Measurements from ENCODE around the gene POTEG.
"Not testable (repeated sequence)": the region's sequence is repeated elsewhere in the genome, so short reads cannot be mapped to it uniquely, and the experiment has no call there.

Gene POTEG

GRCh38 chr14:19434241-19434640, at the start of gene POTEG:
Gene POTEG (minus strand): TSS chr14:19434341. CDS start chr14:19434289, 52 bp downstream.
- H3K36me3 ChIP-seq; H3K4me1 ChIP-seq; H3K27ac ChIP-seq; H3K9me3 ChIP-seq; DNase-seq; H3K27me3 ChIP-seq; H3K4me3 ChIP-seq; intact Hi-C loops (cut with DNase I; ENCODE audit: low total_unique reads): not testable (repeated sequence)

GRCh38 chr14:19482093-19482492, 48.0 kb upstream of the POTEG start:
- H3K4me1 ChIP-seq; H3K27ac ChIP-seq; H3K4me3 ChIP-seq; intact Hi-C loops (cut with DNase I; ENCODE audit: low total_unique reads); H3K36me3 ChIP-seq; H3K9me3 ChIP-seq; H3K27me3 ChIP-seq; DNase-seq: not testable (repeated sequence)

DNA sequence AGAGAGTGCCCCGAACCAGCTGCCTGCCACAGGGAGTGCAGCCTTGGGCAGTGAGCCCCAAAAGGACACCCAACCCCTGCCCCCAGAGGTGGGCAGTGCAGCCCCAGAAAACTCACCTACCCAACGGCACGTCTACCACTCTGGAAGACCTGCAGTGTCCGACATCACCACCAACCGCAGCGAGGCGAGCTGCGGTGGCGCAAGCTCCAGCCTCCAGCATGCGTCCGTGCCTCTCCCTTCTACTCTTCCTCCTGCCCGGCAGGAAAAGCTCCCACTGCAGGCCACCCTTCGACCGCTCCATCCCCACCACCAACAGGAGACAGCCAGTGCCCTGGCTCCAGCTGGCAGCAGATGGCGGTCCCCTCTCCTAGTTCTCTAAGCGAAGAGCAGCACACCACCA, 47.3 kb upstream of the POTEG start:
- H3K27ac ChIP-seq; DNase-seq; H3K4me3 ChIP-seq; intact Hi-C loops (cut with DNase I; ENCODE audit: low total_unique reads); H3K4me1 ChIP-seq; H3K36me3 ChIP-seq; H3K9me3 ChIP-seq; H3K27me3 ChIP-seq: not testable (repeated sequence)

GRCh38 chr14:19480491-19480890, 46.4 kb upstream of the POTEG start:
- H3K4me3 ChIP-seq; H3K4me1 ChIP-seq; intact Hi-C loops (cut with DNase I; ENCODE audit: low total_unique reads); DNase-seq; H3K27ac ChIP-seq; H3K9me3 ChIP-seq; H3K36me3 ChIP-seq; H3K27me3 ChIP-seq: not testable (repeated sequence)

DNA sequence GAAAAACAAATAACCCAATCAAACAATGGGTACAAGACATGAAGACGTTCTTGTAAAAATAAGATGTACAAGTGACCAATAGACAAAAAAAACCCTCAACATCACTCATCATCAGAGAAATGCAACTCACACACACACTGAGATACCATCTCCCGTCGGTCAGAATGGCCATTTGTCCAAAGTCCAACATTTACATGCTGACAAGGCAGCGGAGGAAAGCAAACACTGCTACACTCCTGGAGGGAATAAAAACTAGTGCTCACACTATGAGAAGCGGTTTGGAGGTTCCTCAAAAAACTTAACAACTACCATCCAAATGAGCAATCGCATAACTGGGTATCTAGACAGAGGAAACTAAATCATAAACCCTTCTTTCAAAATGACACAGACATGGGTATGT, 11.6 kb upstream of the POTEG start:
- H3K36me3 ChIP-seq; H3K4me1 ChIP-seq; H3K4me3 ChIP-seq; DNase-seq; H3K27me3 ChIP-seq; H3K9me3 ChIP-seq; H3K27ac ChIP-seq; intact Hi-C loops (cut with DNase I; ENCODE audit: low total_unique reads): not testable (repeated sequence)

GRCh38 chr14:19439826-19440225, 5.7 kb upstream of the POTEG start:
- H3K27me3 ChIP-seq; DNase-seq; H3K9me3 ChIP-seq; intact Hi-C loops (cut with DNase I; ENCODE audit: low total_unique reads); H3K4me3 ChIP-seq; H3K36me3 ChIP-seq; H3K27ac ChIP-seq; H3K4me1 ChIP-seq: not testable (repeated sequence)

GRCh38 chr14:19439219-19439618, 5.1 kb upstream of the POTEG start:
- H3K9me3 ChIP-seq; H3K4me3 ChIP-seq; H3K36me3 ChIP-seq; H3K4me1 ChIP-seq; intact Hi-C loops (cut with DNase I; ENCODE audit: low total_unique reads); DNase-seq; H3K27ac ChIP-seq; H3K27me3 ChIP-seq: not testable (repeated sequence)

GRCh38 chr14:19437126-19437443, 2.9 kb upstream of the POTEG start:
- H3K27ac ChIP-seq; DNase-seq; H3K4me1 ChIP-seq; H3K27me3 ChIP-seq; H3K36me3 ChIP-seq; intact Hi-C loops (cut with DNase I; ENCODE audit: low total_unique reads); H3K4me3 ChIP-seq; H3K9me3 ChIP-seq: not testable (repeated sequence)

DNA sequence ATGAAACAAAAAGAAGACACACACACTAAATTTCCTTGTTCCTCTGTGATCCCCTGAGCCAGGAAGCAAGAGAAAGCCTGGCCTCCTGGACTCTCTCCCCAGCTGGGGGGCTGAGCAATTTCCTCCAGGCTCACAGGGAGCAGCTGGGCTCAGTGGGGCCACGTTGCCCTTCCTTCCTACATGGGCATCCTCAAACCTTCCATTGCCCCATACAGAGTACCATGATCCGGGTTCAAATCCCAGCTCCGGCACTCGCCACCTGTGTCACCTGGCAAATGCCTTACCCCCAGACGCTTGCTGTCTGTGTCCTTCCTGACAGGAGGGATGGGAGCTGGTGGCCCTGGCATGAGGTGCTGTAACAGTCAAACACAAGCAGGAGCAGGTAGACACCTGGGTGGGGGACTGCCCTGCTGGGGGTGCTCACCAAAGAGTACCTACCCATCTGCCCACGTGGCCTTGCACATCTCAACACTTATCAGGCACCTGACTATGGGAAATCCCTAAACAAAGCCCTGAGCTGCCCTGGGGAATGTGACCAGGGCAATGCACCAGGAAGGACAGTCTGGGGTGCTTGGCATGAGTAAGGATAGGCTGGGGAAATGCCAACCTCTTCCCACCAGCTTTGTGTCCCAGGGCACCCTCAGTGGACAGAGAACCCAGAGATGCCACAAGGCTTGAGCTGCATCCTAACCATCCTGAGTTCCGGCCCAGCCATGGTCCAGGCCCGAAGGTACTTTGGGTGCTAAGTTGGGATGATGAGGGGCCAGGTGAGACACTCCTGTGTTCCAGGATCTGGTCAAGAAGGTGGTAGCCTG, 2.4 kb upstream of the POTEG start:
- H3K27me3 ChIP-seq; H3K9me3 ChIP-seq; H3K36me3 ChIP-seq; DNase-seq; H3K4me1 ChIP-seq; intact Hi-C loops (cut with DNase I; ENCODE audit: low total_unique reads); H3K27ac ChIP-seq; H3K4me3 ChIP-seq: not testable (repeated sequence)

DNA sequence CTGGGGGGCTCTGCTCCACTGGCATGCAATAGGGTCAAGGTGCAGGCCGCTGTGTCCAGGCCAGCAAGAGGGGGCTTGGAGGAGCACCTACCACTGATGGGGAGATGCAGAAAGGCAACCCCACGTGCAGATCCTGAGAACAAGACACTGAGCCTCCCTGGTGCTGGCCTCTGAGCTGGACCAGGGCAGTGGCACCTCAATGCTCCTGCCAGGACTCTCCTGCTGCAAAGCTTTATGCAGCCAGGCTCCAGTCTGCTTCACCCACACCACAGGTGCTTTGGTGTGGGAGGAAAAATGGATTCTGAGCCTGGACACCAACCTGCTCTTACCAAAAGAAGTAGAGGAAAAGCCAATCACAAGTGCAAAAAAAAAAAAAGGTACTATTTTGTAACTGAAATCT, 1.7 kb upstream of the POTEG start:
- H3K4me3 ChIP-seq; H3K9me3 ChIP-seq; DNase-seq; H3K27me3 ChIP-seq; H3K36me3 ChIP-seq; H3K4me1 ChIP-seq; H3K27ac ChIP-seq; intact Hi-C loops (cut with DNase I; ENCODE audit: low total_unique reads): not testable (repeated sequence)

- H3K4me3 ChIP-seq; H3K27ac ChIP-seq; H3K27me3 ChIP-seq; intact Hi-C loops (cut with DNase I; ENCODE audit: low total_unique reads); DNase-seq; H3K9me3 ChIP-seq; H3K36me3 ChIP-seq; H3K4me1 ChIP-seq: not testable (repeated sequence)
These were observed 750 bp upstream of the POTEG start for GRCh38 chr14:19434891-19435290.

- DNase-seq; H3K4me3 ChIP-seq; H3K27me3 ChIP-seq; H3K9me3 ChIP-seq; H3K27ac ChIP-seq; H3K36me3 ChIP-seq; intact Hi-C loops (cut with DNase I; ENCODE audit: low total_unique reads); H3K4me1 ChIP-seq: not testable (repeated sequence)
These were observed 376 bp downstream of the POTEG start for GRCh38 chr14:19433765-19434164.

- DNase-seq; intact Hi-C loops (cut with DNase I; ENCODE audit: low total_unique reads); H3K27me3 ChIP-seq; H3K4me3 ChIP-seq; H3K27ac ChIP-seq; H3K36me3 ChIP-seq; H3K4me1 ChIP-seq; H3K9me3 ChIP-seq: not testable (repeated sequence)
These were observed 25.6 kb downstream of the POTEG start for GRCh38 chr14:19408519-19408918.

DNA sequence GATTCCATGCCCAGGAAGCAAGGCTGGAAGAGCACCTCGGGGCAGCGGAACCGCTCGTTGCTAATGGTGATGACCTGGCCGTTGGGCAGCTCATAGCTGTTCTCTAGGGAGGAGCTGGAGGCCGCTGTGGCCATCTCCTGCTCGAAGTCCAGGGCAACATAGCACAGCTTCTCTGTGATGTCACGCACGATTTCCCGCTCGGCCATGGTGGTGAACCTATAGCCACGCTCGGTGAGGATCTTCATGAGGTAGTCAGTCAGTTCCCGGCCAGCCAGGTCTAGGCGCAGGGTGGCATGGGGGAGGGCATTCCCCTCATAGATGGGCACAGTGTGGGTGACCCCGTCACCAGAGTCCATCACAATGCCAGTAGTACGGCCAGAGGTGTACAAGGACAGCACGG, 32.0 kb downstream of the POTEG start:
- H3K36me3 ChIP-seq, DNase-seq: not testable (repeated sequence)

DNA sequence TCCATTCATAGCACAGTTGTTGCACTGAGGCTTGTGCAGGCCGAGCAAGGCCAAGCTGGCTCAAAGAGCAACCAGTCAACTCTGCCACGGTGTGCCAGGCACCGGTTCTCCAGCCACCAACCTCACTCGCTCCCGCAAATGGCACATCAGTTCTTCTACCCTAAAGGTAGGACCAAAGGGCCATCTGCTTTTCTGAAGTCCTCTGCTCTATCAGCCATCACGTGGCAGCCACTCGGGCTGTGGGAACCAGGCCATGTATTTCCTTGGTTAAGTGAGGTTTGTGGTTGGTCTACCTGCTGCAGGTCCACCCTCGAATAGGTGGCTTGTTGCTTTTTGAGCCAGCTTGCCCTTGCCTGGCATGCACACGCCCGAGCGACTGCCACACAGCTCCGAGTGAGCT, 39.4 kb downstream of the POTEG start:
- H3K4me3 ChIP-seq; DNase-seq; H3K27me3 ChIP-seq; H3K36me3 ChIP-seq; H3K4me1 ChIP-seq; intact Hi-C loops (cut with DNase I; ENCODE audit: low total_unique reads); H3K27ac ChIP-seq; H3K9me3 ChIP-seq: not testable (repeated sequence)

More for the DNA sequence above, 32.0 kb downstream of the POTEG start:
- H3K9me3 ChIP-seq; H3K27me3 ChIP-seq; H3K4me3 ChIP-seq; H3K27ac ChIP-seq; intact Hi-C loops (cut with DNase I; ENCODE audit: low total_unique reads); H3K4me1 ChIP-seq: not testable (repeated sequence)
